ENCODE results near the gene RIBC2.
"Not testable (repeated sequence)": the region's sequence is repeated elsewhere in the genome, so short reads cannot be mapped to it uniquely, and the experiment has no call there.

Gene RIBC2

GRCh38 chr22:45424241-45424731 lies 10.8 kb downstream of the RIBC2 start:
- DNase-seq (ENCODE audit: low read depth in 2 of 2) = no peak

GRCh38 chr22:45425101-45425500 lies 11.6 kb downstream of the RIBC2 start:
- no peak for DNase-seq (ENCODE audit: low read depth in 2 of 2)

- DNase-seq (ENCODE audit: low read depth in 2 of 2) = no peak
These were observed 12.2 kb downstream of the RIBC2 start for GRCh38 chr22:45425531-45426265.

GRCh38 chr22:45426387-45426786 lies 12.9 kb downstream of the RIBC2 start:
- no peak for DNase-seq (ENCODE audit: low read depth in 2 of 2)

- DNase-seq (ENCODE audit: low read depth in 2 of 2) = no peak
These were observed 13.6 kb downstream of the RIBC2 start for GRCh38 chr22:45427114-45427513.

- DNase-seq (ENCODE audit: low read depth in 2 of 2) = no peak
These were observed 15.2 kb downstream of the RIBC2 start for GRCh38 chr22:45428391-45429385.

- no peak for DNase-seq (ENCODE audit: low read depth in 2 of 2)
These were observed 15.9 kb downstream of the RIBC2 start for GRCh38 chr22:45429424-45429823.

GRCh38 chr22:45429981-45430775 lies 16.7 kb downstream of the RIBC2 start:
- no peak for DNase-seq (ENCODE audit: low read depth in 2 of 2)

GRCh38 chr22:45430871-45431270 lies 17.4 kb downstream of the RIBC2 start:
- no peak for DNase-seq (ENCODE audit: low read depth in 2 of 2)

- DNase-seq (ENCODE audit: low read depth in 2 of 2) = no peak
These were observed 21.5 kb downstream of the RIBC2 start for GRCh38 chr22:45434981-45435380.

- peak; percentile 73 to 80 for DNase-seq (ENCODE audit: low read depth in 2 of 2)
These were observed 22.1 kb downstream of the RIBC2 start for GRCh38 chr22:45435544-45436139.

GRCh38 chr22:45436871-45437517 lies 23.5 kb downstream of the RIBC2 start:
- DNase-seq (ENCODE audit: low read depth in 2 of 2) = not testable (repeated sequence)

GRCh38 chr22:45438336-45438735 lies 24.8 kb downstream of the RIBC2 start:
- no peak for DNase-seq (ENCODE audit: low read depth in 2 of 2)

GRCh38 chr22:45440688-45441087 lies 27.2 kb downstream of the RIBC2 start:
- DNase-seq (ENCODE audit: low read depth in 2 of 2) = not testable (repeated sequence)

- peak; percentile 4 to 5 for DNase-seq (ENCODE audit: low read depth in 2 of 2)
These were observed 27.6 kb downstream of the RIBC2 start for GRCh38 chr22:45441138-45441537.

GRCh38 chr22:45442116-45442515 lies 28.6 kb downstream of the RIBC2 start:
- DNase-seq (ENCODE audit: low read depth in 2 of 2) = no peak

GRCh38 chr22:45444168-45444567 lies 30.7 kb downstream of the RIBC2 start:
- DNase-seq (ENCODE audit: low read depth in 2 of 2) = no peak

- no peak for DNase-seq (ENCODE audit: low read depth in 2 of 2)
These were observed 31.7 kb downstream of the RIBC2 start for GRCh38 chr22:45445031-45445710.

GRCh38 chr22:45446216-45446615 lies 32.7 kb downstream of the RIBC2 start:
- no peak for DNase-seq (ENCODE audit: low read depth in 2 of 2)

- DNase-seq (ENCODE audit: low read depth in 2 of 2) = not testable (repeated sequence)
These were observed 34.1 kb downstream of the RIBC2 start for GRCh38 chr22:45447596-45447995.

All from stimulated activated CD4-positive, alpha-beta T cell treated with anti-CD3 and anti-CD28 coated beads, Interleukin-1b, Interleukin-23, amount 100 ng/mL, for 4 hours (primary cell).